Measurements from ENCODE around the gene PDK4. TPM values are rescaled to one million over a fixed set of nuclear protein-coding genes. Genes with fewer than 3 reads are reported as not detected.
A peak's percentile ranks its signal among the peaks of the same experiment; 100 is the strongest.

The PDK4 gene
- total RNA-seq, 1 donor from 2014 or later: 227 TPM

DNA sequence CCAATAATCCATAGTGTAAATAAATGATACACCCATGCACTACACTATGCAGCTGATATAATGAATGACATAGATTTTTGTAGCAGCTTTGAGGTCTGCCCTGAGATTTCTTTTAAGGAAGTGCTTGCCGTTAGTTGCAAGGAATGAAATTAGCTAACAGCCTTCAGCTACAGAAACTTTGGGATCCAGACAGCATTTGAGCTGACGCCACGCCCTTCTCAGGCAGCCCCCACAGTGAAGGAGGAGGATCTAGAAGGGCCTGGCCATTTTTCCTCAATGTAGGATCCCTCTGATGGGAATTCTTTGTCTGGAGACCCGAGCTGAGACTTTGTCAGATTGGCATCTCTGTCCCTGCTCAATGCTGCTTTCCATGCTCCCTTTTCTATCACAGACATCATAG lies 6.1 kb upstream of the PDK4 start:
- peak overlapping the region in 1 of 2 donors; percentile 33 for H3K27ac ChIP-seq
- no peaks in the 10 kb centered on the region for H3K27me3 ChIP-seq

GRCh38 chr7:95601316-95601715 lies 5.0 kb upstream of the PDK4 start:
- Histone ChIP-seq H3K27me3 (no peaks in the 10 kb centered on the region), H3K9me3 (no peaks in the 10 kb centered on the region), H3K4me3 (no peak overlapping the region), H3K4me1 (peaks cover 0 to 24% of the 10 kb centered on the region in 2 donors), H3K36me3 (no peaks in the 10 kb centered on the region), H3K27ac (no peak overlapping the region)
- intact Hi-C loops (cut with DNase I): no loop called here
- TF ChIP-seq, protein P1, sequence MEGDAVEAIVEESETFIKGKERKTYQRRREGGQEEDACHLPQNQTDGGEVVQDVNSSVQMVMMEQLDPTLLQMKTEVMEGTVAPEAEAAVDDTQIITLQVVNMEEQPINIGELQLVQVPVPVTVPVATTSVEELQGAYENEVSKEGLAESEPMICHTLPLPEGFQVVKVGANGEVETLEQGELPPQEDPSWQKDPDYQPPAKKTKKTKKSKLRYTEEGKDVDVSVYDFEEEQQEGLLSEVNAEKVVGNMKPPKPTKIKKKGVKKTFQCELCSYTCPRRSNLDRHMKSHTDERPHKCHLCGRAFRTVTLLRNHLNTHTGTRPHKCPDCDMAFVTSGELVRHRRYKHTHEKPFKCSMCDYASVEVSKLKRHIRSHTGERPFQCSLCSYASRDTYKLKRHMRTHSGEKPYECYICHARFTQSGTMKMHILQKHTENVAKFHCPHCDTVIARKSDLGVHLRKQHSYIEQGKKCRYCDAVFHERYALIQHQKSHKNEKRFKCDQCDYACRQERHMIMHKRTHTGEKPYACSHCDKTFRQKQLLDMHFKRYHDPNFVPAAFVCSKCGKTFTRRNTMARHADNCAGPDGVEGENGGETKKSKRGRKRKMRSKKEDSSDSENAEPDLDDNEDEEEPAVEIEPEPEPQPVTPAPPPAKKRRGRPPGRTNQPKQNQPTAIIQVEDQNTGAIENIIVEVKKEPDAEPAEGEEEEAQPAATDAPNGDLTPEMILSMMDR (IDR thresholded peaks at IDR 0.05): no peak
- no peak for DNase-seq (ENCODE audit: low spot score in 2 of 2)

More for the DNA sequence above, 6.1 kb upstream of the PDK4 start:
- no peak overlapping the region for H3K4me3 ChIP-seq
- TF ChIP-seq, protein P1 (IDR thresholded peaks at IDR 0.05): no peak
- intact Hi-C loops (cut with DNase I): no loop called here
- H3K36me3 ChIP-seq: no peaks in the 10 kb centered on the region
- no peak for DNase-seq (ENCODE audit: low spot score in 2 of 2)
- no peaks in the 10 kb centered on the region for H3K9me3 ChIP-seq
- peaks cover 0 to 25% of the 10 kb centered on the region in 2 donors for H3K4me1 ChIP-seq

DNA sequence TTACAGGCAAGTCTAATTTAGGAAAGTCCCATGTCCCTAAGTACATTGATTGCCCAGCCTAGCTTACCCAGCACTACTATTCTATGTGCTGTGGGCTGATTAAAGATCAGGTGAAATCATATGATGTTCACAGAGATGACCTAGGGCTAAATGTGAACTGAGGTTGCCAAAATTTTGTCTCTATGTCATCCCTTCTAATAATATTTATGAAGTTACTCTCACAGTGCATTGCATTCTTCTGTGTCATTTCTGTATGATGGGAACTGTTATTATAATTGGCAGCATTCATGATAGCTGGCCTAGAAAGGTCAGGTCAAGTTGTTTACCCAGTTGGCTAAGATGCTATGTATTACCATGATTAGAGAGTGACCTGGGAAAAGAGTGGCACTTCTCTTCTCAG lies 2.8 kb upstream of the PDK4 start:
- TF ChIP-seq, protein P1 (IDR thresholded peaks at IDR 0.05): no peak
- H3K4me3 ChIP-seq: no peak overlapping the region
- H3K4me1 ChIP-seq: peaks cover 0 to 17% of the 10 kb centered on the region in 2 donors
- no peaks in the 10 kb centered on the region for H3K27me3 ChIP-seq
- H3K9me3 ChIP-seq: no peaks in the 10 kb centered on the region
- no peak for DNase-seq (ENCODE audit: low spot score in 2 of 2)
- intact Hi-C loops (cut with DNase I): no loop called here
- peak overlapping the region in 1 of 2 donors; percentile 22 for H3K27ac ChIP-seq
- peaks cover 0 to 10% of the 10 kb centered on the region in 2 donors for H3K36me3 ChIP-seq

DNA sequence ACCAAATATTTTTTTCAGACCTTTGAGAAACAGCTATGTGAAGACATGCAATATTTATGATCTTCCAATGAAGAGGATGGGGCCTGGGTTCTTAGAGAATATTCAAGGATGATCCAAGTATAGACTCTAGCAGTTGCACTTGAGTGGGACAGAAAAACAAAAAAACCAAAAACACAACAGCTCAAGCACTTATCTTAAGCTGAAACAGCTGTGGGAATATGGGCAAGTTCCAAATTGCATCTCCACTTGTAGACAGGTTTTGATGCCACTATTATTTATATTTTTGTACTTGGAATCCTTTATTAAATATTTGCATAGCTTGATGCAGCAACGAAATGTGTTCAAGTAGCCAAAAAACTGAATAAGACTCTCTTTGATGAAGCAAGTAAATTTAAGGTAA lies 2.2 kb upstream of the PDK4 start:
- H3K36me3 ChIP-seq: peaks cover 1 to 15% of the 10 kb centered on the region in 2 donors
- H3K4me1 ChIP-seq: peaks cover 0 to 12% of the 10 kb centered on the region in 2 donors
- H3K27me3 ChIP-seq: no peaks in the 10 kb centered on the region
- H3K4me3 ChIP-seq: no peak overlapping the region
- peak overlapping the region in 1 of 2 donors; percentile 97 for H3K27ac ChIP-seq
- no peak for DNase-seq (ENCODE audit: low spot score in 2 of 2)
- H3K9me3 ChIP-seq: no peaks in the 10 kb centered on the region
- intact Hi-C loops (cut with DNase I): no loop called here
- TF ChIP-seq, protein P1 (IDR thresholded peaks at IDR 0.05): no peak

GRCh38 chr7:95595746-95596197 lies 544 bp downstream of the PDK4 start:
- Histone ChIP-seq H3K9me3 (no peaks in the 10 kb centered on the region), H3K4me3 (peak overlapping the region; percentile 86 to 95), H3K4me1 (peaks cover 0 to 14% of the 10 kb centered on the region in 2 donors), H3K27ac (peak overlapping the region; percentile 95 to 97), H3K36me3 (peaks cover 17 to 42% of the 10 kb centered on the region in 2 donors), H3K27me3 (no peaks in the 10 kb centered on the region)
- intact Hi-C loops (cut with DNase I): loop anchor here (1.0 to 2.0 kb wide), 4 partner anchors 13 to 89 kb away; no protein-coding TSS in a partner anchor
- TF ChIP-seq, protein P1 (IDR thresholded peaks at IDR 0.05): no peak
- no peak for DNase-seq (ENCODE audit: low spot score in 2 of 2)

GRCh38 chr7:95594185-95594584 lies 2.1 kb downstream of the PDK4 start:
- H3K9me3 ChIP-seq: no peaks in the 10 kb centered on the region
- H3K4me3 ChIP-seq: peak overlapping the region; percentile 86 to 95
- H3K27me3 ChIP-seq: no peaks in the 10 kb centered on the region
- intact Hi-C loops (cut with DNase I): no loop called here
- TF ChIP-seq, protein P1 (IDR thresholded peaks at IDR 0.05): no peak
- peaks cover 0 to 22% of the 10 kb centered on the region in 2 donors for H3K4me1 ChIP-seq
- peak overlapping the region; percentile 95 to 97 for H3K27ac ChIP-seq
- DNase-seq (ENCODE audit: low spot score in 2 of 2): no peak
- peaks cover 20 to 56% of the 10 kb centered on the region in 2 donors for H3K36me3 ChIP-seq

Measured in ascending aorta (tissue), 2 donors.